ENCODE results near the gene ADAMTS19.

- no peak for TF ChIP-seq CTCF (IDR thresholded peaks at IDR 0.05)
- TF ChIP-seq ZFX (IDR thresholded peaks at IDR 0.05; ENCODE audit: borderline replicate concordance), result no peak
These were observed 285.9 kb downstream of the ADAMTS19 start for GRCh38 chr5:129745997-129746396.

All from 22Rv1 (cell line).